ENCODE measurements around the gene PBX3. TPM values are rescaled to one million over a fixed set of nuclear protein-coding genes. Genes with fewer than 3 reads are reported as not detected.

PBX3 gene
- total and polyA plus RNA-seq, 2 donors (not counting 1 experiment from before 2014, with no cell fraction given) = 15.5 to 39.0 TPM

DNA sequence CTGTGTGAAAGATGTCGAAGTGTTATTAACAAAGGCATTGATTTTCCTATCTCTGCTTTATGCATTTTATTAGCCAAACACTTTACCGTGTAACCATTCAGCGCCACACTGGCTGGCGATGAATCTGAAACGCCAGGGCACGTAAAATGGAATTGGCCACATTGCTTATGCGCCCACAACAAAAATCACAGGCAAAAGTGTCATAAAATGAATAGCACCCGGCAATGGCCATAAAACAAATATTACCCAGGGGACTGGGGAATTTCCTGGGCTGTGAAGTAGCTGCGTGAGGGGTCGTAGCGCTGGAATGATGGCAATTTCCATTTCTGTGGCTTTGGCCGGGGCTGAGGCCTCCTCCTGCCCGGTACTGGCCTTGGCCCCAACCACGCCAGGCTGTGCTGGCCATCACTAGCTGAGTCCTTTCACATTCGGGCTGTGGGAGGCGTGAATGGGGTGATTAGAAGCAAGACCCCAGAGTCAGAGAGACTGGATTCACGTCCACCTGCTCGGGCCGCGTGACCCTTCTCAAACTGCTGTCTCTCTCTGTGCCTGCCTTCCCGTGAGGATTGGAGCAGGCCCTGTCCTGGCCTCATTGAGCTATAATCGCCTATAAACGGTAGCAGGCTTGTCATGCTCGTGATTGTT, 254.5 kb downstream of the PBX3 start:
- H3K9ac ChIP-seq (ENCODE audit: low read length) = no peak overlapping the region
- H3K27me3 Mint-ChIP-seq = peaks cover 5% of the 10 kb centered on the region

More for the DNA sequence above, 254.5 kb downstream of the PBX3 start:
- Histone ChIP-seq H3K27ac (ENCODE audit: low read length in 2 of 2) (no peak overlapping the region), H3K4me1 (ENCODE audit: control insufficient read depth in 2 of 2, insufficient read depth in 2 of 2, low read length in 2 of 2) (no peaks in the 10 kb centered on the region), H3K4me3 (ENCODE audit: control extremely low read depth in 1 of 5, extremely low read depth in 1 of 5, insufficient read depth in 1 of 5, low read depth in 2 of 5, low read length in 4 of 5) (no peak overlapping the region), H4K20me1 (ENCODE audit: control insufficient read depth, insufficient read depth, low read length, poor library complexity, severe bottlenecking) (no peaks in the 10 kb centered on the region), H3K9me3 (ENCODE audit: control extremely low read depth in 1 of 3, control insufficient read depth in 2 of 3, insufficient read depth in 1 of 3, low read length in 2 of 3) (peaks cover 0 to 3% (median 0%) of the 10 kb centered on the region in 3 donors), H3K4me2 (replicated peaks; ENCODE audit: low read depth, low read length, poor library complexity, severe bottlenecking) (no peak overlapping the region), H3K36me3 (replicated peaks in 1 of 2; ENCODE audit: control extremely low read depth in 1 of 2, control insufficient read depth in 1 of 2, extremely low read depth in 1 of 2, insufficient read depth in 2 of 2, low read length in 1 of 2) (no peaks in the 10 kb centered on the region), H3K27me3 (replicated peaks in 1 of 4; ENCODE audit: control extremely low read depth in 1 of 4, control insufficient read depth in 3 of 4, insufficient read depth in 4 of 4, low read length in 3 of 4) (no peaks in the 10 kb centered on the region), H2AFZ (ENCODE audit: insufficient read depth, low read depth, low read length, poor library complexity, severe bottlenecking) (no peak overlapping the region), H3K79me2 (ENCODE audit: control insufficient read depth, insufficient read depth, low read length) (no peaks in the 10 kb centered on the region)
- Mint-ChIP-seq H3K9me3 (ENCODE audit: insufficient read depth) (no peaks in the 10 kb centered on the region), H3K27ac (no peak overlapping the region), H3K4me1 (no peaks in the 10 kb centered on the region), H3K4me3 (no peak overlapping the region)
- POLR2A ChIA-PET = no interaction called here
- no peak for TF ChIP-seq EZH2 (IDR thresholded peaks at IDR 0.05; ENCODE audit: borderline replicate concordance, insufficient read depth, low read depth, low read length, poor library complexity, severe bottlenecking)
- TF ChIP-seq, protein P1, sequence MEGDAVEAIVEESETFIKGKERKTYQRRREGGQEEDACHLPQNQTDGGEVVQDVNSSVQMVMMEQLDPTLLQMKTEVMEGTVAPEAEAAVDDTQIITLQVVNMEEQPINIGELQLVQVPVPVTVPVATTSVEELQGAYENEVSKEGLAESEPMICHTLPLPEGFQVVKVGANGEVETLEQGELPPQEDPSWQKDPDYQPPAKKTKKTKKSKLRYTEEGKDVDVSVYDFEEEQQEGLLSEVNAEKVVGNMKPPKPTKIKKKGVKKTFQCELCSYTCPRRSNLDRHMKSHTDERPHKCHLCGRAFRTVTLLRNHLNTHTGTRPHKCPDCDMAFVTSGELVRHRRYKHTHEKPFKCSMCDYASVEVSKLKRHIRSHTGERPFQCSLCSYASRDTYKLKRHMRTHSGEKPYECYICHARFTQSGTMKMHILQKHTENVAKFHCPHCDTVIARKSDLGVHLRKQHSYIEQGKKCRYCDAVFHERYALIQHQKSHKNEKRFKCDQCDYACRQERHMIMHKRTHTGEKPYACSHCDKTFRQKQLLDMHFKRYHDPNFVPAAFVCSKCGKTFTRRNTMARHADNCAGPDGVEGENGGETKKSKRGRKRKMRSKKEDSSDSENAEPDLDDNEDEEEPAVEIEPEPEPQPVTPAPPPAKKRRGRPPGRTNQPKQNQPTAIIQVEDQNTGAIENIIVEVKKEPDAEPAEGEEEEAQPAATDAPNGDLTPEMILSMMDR (IDR thresholded peaks at IDR 0.05) = no peak
- DNase-seq (no peak), ATAC-seq (ENCODE audit: low read depth) (no peak)
- WGBS (ENCODE audit: insufficient coverage) = 89% methylated on average over 21 of the region's 24 CpGs
- CTCF ChIA-PET = no interaction called here
- intact Hi-C loops (cut with micrococcal nuclease) = no loop called here

Measured in B cell (primary cell).